HG02759 (cell line): ENCODE data around the gene KCNC3.

Source experiments
- ATAC-seq: cut with Tn5 transposase; IDR thresholded peaks from one replicate; pipeline ENCODE4 v1.9.1; 2021; ENCODE audit warnings: mild to moderate bottlenecking, moderate library complexity; ENCODE audit not compliant: unreplicated experiment

KCNC3 gene

GRCh38 chr19:50328224-50328872 lies 829 bp downstream of the KCNC3 start:
- ATAC-seq, result no peak

- no peak for ATAC-seq
Measured at GRCh38 chr19:50327461-50328223, 1.5 kb downstream of the KCNC3 start.

- ATAC-seq, result no peak
Measured at GRCh38 chr19:50327013-50327412, 2.2 kb downstream of the KCNC3 start.

- no peak for ATAC-seq
Measured at GRCh38 chr19:50326101-50326664, 3.0 kb downstream of the KCNC3 start.

- no peak for ATAC-seq
Measured at GRCh38 chr19:50325310-50326100, 3.7 kb downstream of the KCNC3 start.

- no peak for ATAC-seq
Measured at GRCh38 chr19:50324331-50324730, 4.8 kb downstream of the KCNC3 start.

GRCh38 chr19:50323782-50324133 lies 5.4 kb downstream of the KCNC3 start:
- ATAC-seq, result no peak

GRCh38 chr19:50322931-50323781 lies 6.0 kb downstream of the KCNC3 start:
- ATAC-seq, result no peak

GRCh38 chr19:50322234-50322633 lies 6.9 kb downstream of the KCNC3 start:
- no peak for ATAC-seq

- ATAC-seq, result no peak
Measured at GRCh38 chr19:50321831-50322230, 7.3 kb downstream of the KCNC3 start.

- ATAC-seq, result no peak
Measured at GRCh38 chr19:50320596-50320995, 8.6 kb downstream of the KCNC3 start.

GRCh38 chr19:50320051-50320450 lies 9.1 kb downstream of the KCNC3 start:
- ATAC-seq, result no peak

- ATAC-seq, result no peak
Measured at GRCh38 chr19:50319156-50319555, 10.0 kb downstream of the KCNC3 start.

GRCh38 chr19:50318438-50318837 lies 10.7 kb downstream of the KCNC3 start:
- no peak for ATAC-seq

- no peak for ATAC-seq
Measured at GRCh38 chr19:50317115-50317514, 12.1 kb downstream of the KCNC3 start.

- no peak for ATAC-seq
Measured at GRCh38 chr19:50315773-50316448, 13.3 kb downstream of the KCNC3 start.

GRCh38 chr19:50314724-50315708 lies 14.2 kb downstream of the KCNC3 start:
- no peak for ATAC-seq

- no peak for ATAC-seq
Measured at GRCh38 chr19:50313812-50314536, 15.2 kb downstream of the KCNC3 start.
